Measurements from ENCODE around the gene PRF1. TPM values are rescaled to one million over a fixed set of nuclear protein-coding genes. Genes with fewer than 3 reads are reported as not detected.
A peak's percentile ranks its signal among the peaks of the same experiment; 100 is the strongest.

The PRF1 gene
- total and polyA plus RNA-seq, 3 experiments from 2014 or later: 94.8 to 762 (median 95.7) TPM

- no peak for DNase-seq
- Mint-ChIP-seq H3K4me3 (no peak overlapping the region), H3K27me3 (peaks cover 0 to 3% of the 10 kb centered on the region in 2 donors), H3K9me3 (no peaks in the 10 kb centered on the region), H3K4me1 (peaks cover 0 to 4% (median 0%) of the 10 kb centered on the region in 3 donors), H3K27ac (no peak overlapping the region), H3K36me3 (no peaks in the 10 kb centered on the region)
- H3K4me1 ChIP-seq (ENCODE audit: insufficient read depth, low read length): no peaks in the 10 kb centered on the region
- no peak overlapping the region for H3K27ac ChIP-seq (ENCODE audit: low read depth, low read length)
- H3K4me3 ChIP-seq (ENCODE audit: low read length): no peak overlapping the region
- ChIA-PET POLR2A (no interaction called here), CTCF (interaction anchor here (4.9 kb wide), 1 partner anchor 207 kb away, joined by 87 read pairs; no protein-coding TSS in a partner anchor)
- H3K9me3 ChIP-seq (ENCODE audit: low read length): no peaks in the 10 kb centered on the region
- no peaks in the 10 kb centered on the region for H3K27me3 ChIP-seq (ENCODE audit: insufficient read depth, low read length, poor library complexity, severe bottlenecking)
- H3K36me3 ChIP-seq (ENCODE audit: insufficient read depth, low read length): no peaks in the 10 kb centered on the region
Measured at GRCh38 chr10:70552586-70552985, 50.0 kb downstream of the PRF1 start.

GRCh38 chr10:70551971-70552422 lies 50.5 kb downstream of the PRF1 start:
- H3K4me3 Mint-ChIP-seq: no peak overlapping the region
- Histone ChIP-seq H3K27ac (ENCODE audit: low read depth, low read length) (no peak overlapping the region), H3K4me3 (ENCODE audit: low read length) (no peak overlapping the region), H3K4me1 (ENCODE audit: insufficient read depth, low read length) (no peaks in the 10 kb centered on the region), H3K9me3 (ENCODE audit: low read length) (no peaks in the 10 kb centered on the region), H3K36me3 (ENCODE audit: insufficient read depth, low read length) (no peaks in the 10 kb centered on the region), H3K27me3 (ENCODE audit: insufficient read depth, low read length, poor library complexity, severe bottlenecking) (no peaks in the 10 kb centered on the region)
- ChIA-PET CTCF (interaction anchor here (0.6 to 4.9 kb wide), 3 partner anchors 91 to 207 kb away, joined by 3 to 87 read pairs (median 4); no protein-coding TSS in a partner anchor), POLR2A (no interaction called here)
- no peak for DNase-seq
- peaks cover 0 to 3% of the 10 kb centered on the region in 2 donors for H3K27me3 Mint-ChIP-seq
- no peak overlapping the region for H3K27ac Mint-ChIP-seq
- peaks cover 0 to 4% (median 0%) of the 10 kb centered on the region in 3 donors for H3K4me1 Mint-ChIP-seq
- H3K9me3 Mint-ChIP-seq: no peaks in the 10 kb centered on the region
- no peaks in the 10 kb centered on the region for H3K36me3 Mint-ChIP-seq

- peaks cover 0 to 3% of the 10 kb centered on the region in 2 donors for H3K27me3 Mint-ChIP-seq
- ChIA-PET CTCF (interaction anchor here (0.6 to 4.9 kb wide), 5 partner anchors 9 to 271 kb away, joined by 3 to 87 read pairs (median 4); no protein-coding TSS in a partner anchor), POLR2A (no interaction called here)
- H3K4me1 ChIP-seq (ENCODE audit: insufficient read depth, low read length): no peaks in the 10 kb centered on the region
- no peak overlapping the region for H3K27ac Mint-ChIP-seq
- no peaks in the 10 kb centered on the region for H3K36me3 Mint-ChIP-seq
- no peaks in the 10 kb centered on the region for H3K27me3 ChIP-seq (ENCODE audit: insufficient read depth, low read length, poor library complexity, severe bottlenecking)
- no peaks in the 10 kb centered on the region for H3K9me3 ChIP-seq (ENCODE audit: low read length)
- no peak for DNase-seq
- H3K9me3 Mint-ChIP-seq: no peaks in the 10 kb centered on the region
- no peaks in the 10 kb centered on the region for H3K36me3 ChIP-seq (ENCODE audit: insufficient read depth, low read length)
- peaks cover 0 to 4% (median 0%) of the 10 kb centered on the region in 3 donors for H3K4me1 Mint-ChIP-seq
- H3K4me3 ChIP-seq (ENCODE audit: low read length): no peak overlapping the region
- no peak overlapping the region for H3K4me3 Mint-ChIP-seq
- H3K27ac ChIP-seq (ENCODE audit: low read depth, low read length): no peak overlapping the region
Measured at GRCh38 chr10:70551466-70551865, 51.1 kb downstream of the PRF1 start.

- no peaks in the 10 kb centered on the region for H3K36me3 Mint-ChIP-seq
Measured at GRCh38 chr10:70550459-70550858, 52.1 kb downstream of the PRF1 start.

GRCh38 chr10:70549962-70550458 lies 52.5 kb downstream of the PRF1 start:
- peak overlapping the region in 1 of 7 donors; percentile 5 for H3K4me3 Mint-ChIP-seq
- POLR2A ChIA-PET: no interaction called here
- no peaks in the 10 kb centered on the region for H3K4me1 ChIP-seq (ENCODE audit: insufficient read depth, low read length)
- H3K9me3 ChIP-seq (ENCODE audit: low read length): no peaks in the 10 kb centered on the region
- H3K36me3 ChIP-seq (ENCODE audit: insufficient read depth, low read length): no peaks in the 10 kb centered on the region
- no peaks in the 10 kb centered on the region for H3K36me3 Mint-ChIP-seq
- CTCF ChIA-PET: interaction anchor here (0.7 to 4.9 kb wide), 20 partner anchors 9 to 337 kb away, joined by 3 to 87 read pairs (median 4); no protein-coding TSS in a partner anchor
- H3K27me3 Mint-ChIP-seq: peaks cover 3% of the 10 kb centered on the region in 2 donors
- H3K9me3 Mint-ChIP-seq: no peaks in the 10 kb centered on the region
- peaks cover 0 to 4% (median 0%) of the 10 kb centered on the region in 3 donors for H3K4me1 Mint-ChIP-seq
- DNase-seq: peak; percentile 62 to 82 (median 66)
- no peaks in the 10 kb centered on the region for H3K27me3 ChIP-seq (ENCODE audit: insufficient read depth, low read length, poor library complexity, severe bottlenecking)
- peak overlapping the region in 1 of 8 donors; percentile 4 for H3K27ac Mint-ChIP-seq
- no peak overlapping the region for H3K4me3 ChIP-seq (ENCODE audit: low read length)
- no peak overlapping the region for H3K27ac ChIP-seq (ENCODE audit: low read depth, low read length)

More at GRCh38 chr10:70550459-70550858, 52.1 kb downstream of the PRF1 start:
- no peak overlapping the region for H3K27ac Mint-ChIP-seq
- no peak for DNase-seq
- Histone ChIP-seq H3K4me3 (ENCODE audit: low read length) (no peak overlapping the region), H3K9me3 (ENCODE audit: low read length) (no peaks in the 10 kb centered on the region), H3K4me1 (ENCODE audit: insufficient read depth, low read length) (no peaks in the 10 kb centered on the region), H3K27ac (ENCODE audit: low read depth, low read length) (no peak overlapping the region), H3K36me3 (ENCODE audit: insufficient read depth, low read length) (no peaks in the 10 kb centered on the region), H3K27me3 (ENCODE audit: insufficient read depth, low read length, poor library complexity, severe bottlenecking) (no peaks in the 10 kb centered on the region)
- ChIA-PET POLR2A (no interaction called here), CTCF (interaction anchor here (0.7 to 4.9 kb wide), 17 partner anchors 9 to 336 kb away, joined by 3 to 87 read pairs (median 5); no protein-coding TSS in a partner anchor)
- H3K4me1 Mint-ChIP-seq: peaks cover 0 to 4% (median 0%) of the 10 kb centered on the region in 3 donors
- no peak overlapping the region for H3K4me3 Mint-ChIP-seq
- peaks cover 0 to 3% of the 10 kb centered on the region in 2 donors for H3K27me3 Mint-ChIP-seq
- no peaks in the 10 kb centered on the region for H3K9me3 Mint-ChIP-seq

- H3K36me3 Mint-ChIP-seq: no peaks in the 10 kb centered on the region
- Histone ChIP-seq H3K4me3 (ENCODE audit: low read length) (no peak overlapping the region), H3K9me3 (ENCODE audit: low read length) (no peaks in the 10 kb centered on the region), H3K36me3 (ENCODE audit: insufficient read depth, low read length) (no peaks in the 10 kb centered on the region), H3K27me3 (ENCODE audit: insufficient read depth, low read length, poor library complexity, severe bottlenecking) (no peaks in the 10 kb centered on the region), H3K27ac (ENCODE audit: low read depth, low read length) (no peak overlapping the region), H3K4me1 (ENCODE audit: insufficient read depth, low read length) (no peaks in the 10 kb centered on the region)
- ChIA-PET CTCF (interaction anchor here (1.0 to 4.9 kb wide), 24 partner anchors 8 to 337 kb away, joined by 3 to 87 read pairs (median 4); partner anchors contain the start of gene PRF1), POLR2A (no interaction called here)
- H3K4me3 Mint-ChIP-seq: no peak overlapping the region
- H3K27ac Mint-ChIP-seq: no peak overlapping the region
- DNase-seq: no peak
- H3K27me3 Mint-ChIP-seq: peaks cover 3% of the 10 kb centered on the region in 2 donors
- H3K4me1 Mint-ChIP-seq: peaks cover 0 to 4% (median 0%) of the 10 kb centered on the region in 3 donors
- no peaks in the 10 kb centered on the region for H3K9me3 Mint-ChIP-seq
Measured at GRCh38 chr10:70549351-70549961, 53.1 kb downstream of the PRF1 start.

Other genes with a start within 250 kb of the PRF1 start
- gene LRRC20, start 220.1 kb downstream of the PRF1 start, total RNA-seq: 10 to 100 TPM; 12.1 to 12.8 TPM
- gene LRRC20, start 220.1 kb downstream of the PRF1 start, polyA plus RNA-seq: 2.8 TPM
- gene EIF4EBP2, start 198.6 kb downstream of the PRF1 start, total RNA-seq: 10 to 100 TPM; 44.4 to 45.8 TPM
- 61.9 TPM for gene EIF4EBP2, start 198.6 kb downstream of the PRF1 start, polyA plus RNA-seq
- not detected for gene NODAL, start 161.1 kb downstream of the PRF1 start, total RNA-seq
- 0.43 TPM for gene NODAL, start 161.1 kb downstream of the PRF1 start, polyA plus RNA-seq
- under 1 TPM; 0.20 to 0.29 TPM for gene PALD1, start 124.0 kb downstream of the PRF1 start, total RNA-seq
- gene PALD1, start 124.0 kb downstream of the PRF1 start, polyA plus RNA-seq: not detected
- not detected for gene ADAMTS14, start 69.8 kb upstream of the PRF1 start, total RNA-seq
- gene ADAMTS14, start 69.8 kb upstream of the PRF1 start, polyA plus RNA-seq: 0.06 TPM
- gene TBATA, start 182.6 kb upstream of the PRF1 start, total RNA-seq: not detected
- not detected for gene TBATA, start 182.6 kb upstream of the PRF1 start, polyA plus RNA-seq
- gene SGPL1, start 213.2 kb upstream of the PRF1 start, total RNA-seq: 10 to 100 TPM; 64.3 to 64.4 TPM
- 17.8 TPM for gene SGPL1, start 213.2 kb upstream of the PRF1 start, polyA plus RNA-seq